Hematopoietic multipotent progenitor cell treated with erythropoietin and hydrocortisone succinate and interleukin-3 and kit ligand, for 8 days (in vitro differentiated cells): ENCODE results near the gene SNX1.
A peak's percentile ranks its signal among the peaks of the same experiment; 100 is the strongest.

Experiments
- DNase-seq: peaks from one replicate; pipeline ENCODE4 v3.0.0-alpha.2; 2015

The SNX1 gene

GRCh38 chr15:64146885-64147681 is 51.3 kb downstream of the SNX1 start:
- peak; percentile 91 for DNase-seq

GRCh38 chr15:64148168-64148567 is 52.4 kb downstream of the SNX1 start:
- no peak for DNase-seq

- no peak for DNase-seq
Measured at GRCh38 chr15:64148581-64148980, 52.8 kb downstream of the SNX1 start.

GRCh38 chr15:64149424-64149823 is 53.6 kb downstream of the SNX1 start:
- DNase-seq, result peak; percentile 91

GRCh38 chr15:64149893-64150578 is 54.3 kb downstream of the SNX1 start:
- DNase-seq, result peak; percentile 67

GRCh38 chr15:64151727-64152506 is 56.1 kb downstream of the SNX1 start, which contains the start of gene SNX22:
Gene SNX22 (plus strand): TSS chr15:64151731. CDS start chr15:64151776, 45 bp downstream.
- peak; percentile 23 for DNase-seq

GRCh38 chr15:64152507-64153387 is 57.0 kb downstream of the SNX1 start:
- peak; percentile 45 for DNase-seq

- peak; percentile 90 for DNase-seq
Measured at GRCh38 chr15:64153480-64154367, 57.9 kb downstream of the SNX1 start.

GRCh38 chr15:64155802-64156651 is 60.2 kb downstream of the SNX1 start:
- no peak for DNase-seq

- DNase-seq, result peak; percentile 45
Measured at GRCh38 chr15:64156652-64157331, 61.0 kb downstream of the SNX1 start.

- no peak for DNase-seq
Measured at GRCh38 chr15:64157599-64158125, 61.9 kb downstream of the SNX1 start.

GRCh38 chr15:64158363-64159134 is 62.8 kb downstream of the SNX1 start:
- no peak for DNase-seq

GRCh38 chr15:64161688-64162477 is 66.1 kb downstream of the SNX1 start:
- peak; percentile 28 for DNase-seq

- DNase-seq, result no peak
Measured at GRCh38 chr15:64162478-64162868, 66.7 kb downstream of the SNX1 start.

- DNase-seq, result peak; percentile 96
Measured at GRCh38 chr15:64162869-64163658, 67.3 kb downstream of the SNX1 start, which contains the start of gene PPIB. Gene PPIB (minus strand): TSS chr15:64163022. CDS start chr15:64162986, 36 bp downstream.

GRCh38 chr15:64163659-64164362 is 68.0 kb downstream of the SNX1 start:
- no peak for DNase-seq
